ENCODE measurements around the gene ASB4. TPM values are rescaled to one million over a fixed set of nuclear protein-coding genes. Genes with fewer than 3 reads are reported as not detected.

Gene ASB4
- total RNA-seq, 1 donor, result not detected

DNA sequence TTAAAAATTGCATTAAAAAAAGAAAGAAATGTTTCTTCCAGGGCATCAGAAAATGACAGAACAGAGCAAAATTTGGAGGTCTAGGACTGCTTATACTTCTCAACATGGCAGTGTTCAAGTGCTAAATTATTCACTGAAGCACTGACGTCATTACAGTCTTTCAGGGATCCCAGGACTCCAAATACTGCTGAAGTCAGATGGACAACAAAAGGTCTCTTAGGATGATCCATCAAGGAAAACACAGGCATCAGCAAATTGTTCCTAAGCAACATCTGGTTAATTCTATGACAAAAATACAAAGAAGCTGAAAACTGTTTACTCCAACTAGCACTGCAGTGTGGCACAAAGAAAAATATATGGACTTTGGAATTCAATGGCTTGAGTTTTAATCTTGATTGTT is 58.4 kb downstream of the ASB4 start:
- no peak for TF ChIP-seq CTCF (IDR thresholded peaks at IDR 0.05; ENCODE audit: insufficient read depth, low read length)
- H3K4me3 ChIP-seq (ENCODE audit: low read depth, low read length), result no peak overlapping the region
- no peak for DNase-seq (ENCODE audit: low read depth)

DNA sequence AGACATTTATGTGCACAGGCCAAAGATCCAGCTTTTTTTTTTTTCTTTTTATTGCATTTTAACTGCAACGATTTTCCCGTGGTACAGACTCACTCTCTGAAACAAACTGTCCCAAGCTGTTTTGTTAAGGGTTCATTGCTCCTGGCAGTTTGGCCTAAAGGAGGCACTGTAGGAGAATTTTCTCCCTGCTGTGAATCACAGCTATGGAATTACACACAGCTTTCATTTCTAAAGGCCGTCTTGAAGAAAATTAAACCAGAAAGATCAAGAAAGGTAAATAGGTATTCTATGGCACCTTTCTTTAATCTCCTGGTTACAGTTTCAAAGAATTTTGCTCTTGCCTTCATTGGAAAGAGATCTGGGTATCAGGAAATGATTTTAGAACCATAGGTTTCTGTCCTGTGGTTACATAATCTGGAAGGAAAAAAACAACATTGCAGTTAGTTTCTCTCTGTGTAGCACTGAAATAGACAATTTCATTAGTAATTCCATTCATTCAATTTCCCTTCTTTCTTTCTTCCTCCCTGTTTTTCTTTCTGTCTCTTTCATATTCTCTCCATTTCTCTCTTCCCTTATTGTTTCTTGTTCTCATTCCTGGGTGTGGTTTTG is 59.4 kb downstream of the ASB4 start:
- peak overlapping the region; percentile 40 for H3K4me3 ChIP-seq (ENCODE audit: low read depth, low read length)
- peak; percentile 84 for TF ChIP-seq CTCF (IDR thresholded peaks at IDR 0.05; ENCODE audit: insufficient read depth, low read length)
- peak; percentile 75 for DNase-seq (ENCODE audit: low read depth)

GRCh38 chr7:95545673-95546072 is 59.9 kb downstream of the ASB4 start:
- no peak overlapping the region for H3K4me3 ChIP-seq (ENCODE audit: low read depth, low read length)

DNA sequence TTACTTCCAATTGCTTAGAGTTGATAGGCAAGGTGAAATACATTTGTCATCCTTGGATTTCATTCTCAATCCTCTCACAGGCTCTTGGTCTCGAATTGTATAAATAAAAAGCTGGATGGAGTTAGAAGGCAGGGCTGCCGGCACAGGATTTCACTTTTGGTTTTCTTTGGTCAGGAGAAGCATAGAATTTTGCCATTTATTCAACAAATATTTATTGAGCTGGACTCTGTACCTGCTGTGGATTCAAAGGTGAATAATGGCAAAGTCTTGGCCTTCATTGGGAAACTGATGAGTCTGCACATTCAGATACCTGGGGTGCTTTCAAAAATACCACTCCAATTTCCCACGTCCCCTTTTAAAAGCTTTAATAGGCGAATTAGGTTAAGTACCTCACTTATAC is 60.9 kb downstream of the ASB4 start:
- no peak for TF ChIP-seq CTCF (IDR thresholded peaks at IDR 0.05; ENCODE audit: insufficient read depth, low read length)
- no peak overlapping the region for H3K4me3 ChIP-seq (ENCODE audit: low read depth, low read length)
- no peak for DNase-seq (ENCODE audit: low read depth)

More at GRCh38 chr7:95545673-95546072, 59.9 kb downstream of the ASB4 start:
- no peak for DNase-seq (ENCODE audit: low read depth)
- no peak for TF ChIP-seq CTCF (IDR thresholded peaks at IDR 0.05; ENCODE audit: insufficient read depth, low read length)

DNA sequence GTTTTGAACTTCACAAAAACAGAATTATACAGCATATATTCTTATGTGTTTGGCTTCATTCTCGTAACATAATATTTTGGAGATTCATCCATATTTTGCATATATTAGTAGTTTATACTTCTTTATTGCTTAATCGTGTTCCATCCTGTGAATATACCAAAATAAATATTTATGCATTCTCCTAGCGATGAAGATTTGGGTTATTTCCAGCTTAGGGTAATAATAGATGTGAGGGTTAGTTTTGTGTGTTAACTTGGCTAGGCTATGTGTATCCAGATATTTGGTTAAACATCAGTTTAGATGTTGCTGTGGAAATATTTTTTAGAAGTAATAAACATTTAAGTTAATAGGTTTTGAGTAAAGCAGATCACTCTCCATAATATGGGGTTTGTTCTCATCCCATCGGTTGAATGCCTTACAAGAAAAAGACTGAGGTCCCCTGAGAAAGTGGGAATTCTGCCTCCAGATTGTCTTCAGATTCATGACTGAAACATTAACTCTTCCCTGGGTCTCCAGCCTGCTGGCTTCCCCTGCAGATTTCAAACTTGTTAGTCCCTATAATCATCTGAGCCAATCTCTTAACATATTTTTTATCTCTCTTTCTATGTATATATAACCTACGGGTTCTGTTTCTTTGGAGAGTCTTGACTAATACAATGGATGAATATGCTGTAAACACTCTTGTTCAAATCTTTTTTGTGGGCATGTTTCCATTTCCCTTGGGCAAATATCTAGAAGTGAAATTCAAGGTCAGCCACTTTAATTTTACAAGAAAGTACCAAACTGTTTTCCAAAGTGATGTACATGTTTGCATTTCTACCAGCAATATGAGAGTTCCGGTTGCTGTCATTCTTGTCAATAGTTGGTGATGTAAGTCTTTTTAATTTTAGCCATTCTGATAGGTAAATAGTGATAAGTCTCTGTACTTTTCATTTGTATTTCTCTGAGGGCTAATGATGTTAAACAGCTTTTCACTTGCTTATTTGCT is 61.9 kb downstream of the ASB4 start:
- no peak overlapping the region for H3K4me3 ChIP-seq (ENCODE audit: low read depth, low read length)
- no peak for TF ChIP-seq CTCF (IDR thresholded peaks at IDR 0.05; ENCODE audit: insufficient read depth, low read length)
- no peak for DNase-seq (ENCODE audit: low read depth)

DNA sequence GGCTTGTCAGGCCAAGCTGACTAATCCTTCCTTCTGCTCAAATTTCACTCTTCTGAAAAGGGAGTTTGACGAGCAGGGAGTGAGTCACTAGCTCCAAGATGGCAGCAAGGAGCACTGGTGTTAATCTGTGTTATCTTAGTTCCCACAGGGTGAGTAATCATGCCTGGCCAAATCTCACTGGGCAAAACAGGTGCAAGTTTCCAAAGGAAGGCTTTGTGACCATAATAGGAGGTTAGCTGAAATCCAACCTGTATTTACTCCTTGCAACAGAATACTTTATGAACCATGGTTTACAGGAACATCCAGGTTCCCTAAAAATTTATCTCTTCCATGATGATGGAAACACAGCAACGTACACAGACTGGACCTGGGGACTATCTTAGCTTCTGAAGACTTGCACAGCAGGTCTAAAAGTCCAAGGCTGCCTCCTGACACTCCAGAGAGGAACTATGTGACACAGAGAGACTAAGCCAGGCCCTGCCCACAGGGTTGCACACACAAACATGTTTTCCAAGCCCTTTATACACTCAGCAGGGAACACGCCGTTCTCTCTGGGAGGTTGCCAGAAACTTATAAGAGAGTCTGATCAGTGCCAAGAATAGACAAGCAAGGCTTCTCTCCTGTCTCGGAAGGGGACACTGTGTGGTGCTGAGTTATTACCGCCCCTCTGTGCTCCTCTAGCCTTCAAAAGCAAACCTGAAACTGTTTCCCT is 64.2 kb downstream of the ASB4 start:
- peak; percentile 31 for DNase-seq (ENCODE audit: low read depth)
- H3K4me3 ChIP-seq (ENCODE audit: low read depth, low read length), result no peak overlapping the region
- TF ChIP-seq CTCF (IDR thresholded peaks at IDR 0.05; ENCODE audit: insufficient read depth, low read length), result no peak
